PC-3 (cell line): ENCODE measurements around the gene B4GALNT3.

Source experiments
- CTCF ChIP-seq: fragments of 300-600 bp; sonication (generic); conservative IDR thresholded peaks from 2 replicates; pipeline ENCODE4 v1.5.1; 2017; ENCODE audit warnings: antibody characterized with exemption, low read depth, mild to moderate bottlenecking, low read length
- EZH2 ChIP-seq: fragments of 300-600 bp; sonication (generic); IDR thresholded peaks from one replicate; pipeline ENCODE4 v1.6.1; 2017; ENCODE audit warnings: antibody characterized with exemption, mild to moderate bottlenecking, low read length; ENCODE audit not compliant: unreplicated experiment
- EZH2phosphoT487 ChIP-seq: fragments of 300-600 bp; sonication (generic); IDR thresholded peaks from 2 replicates; pipeline ENCODE4 v1.6.1; 2018; ENCODE audit warnings: mild to moderate bottlenecking, antibody characterized with exemption, low read length, borderline replicate concordance

DNA sequence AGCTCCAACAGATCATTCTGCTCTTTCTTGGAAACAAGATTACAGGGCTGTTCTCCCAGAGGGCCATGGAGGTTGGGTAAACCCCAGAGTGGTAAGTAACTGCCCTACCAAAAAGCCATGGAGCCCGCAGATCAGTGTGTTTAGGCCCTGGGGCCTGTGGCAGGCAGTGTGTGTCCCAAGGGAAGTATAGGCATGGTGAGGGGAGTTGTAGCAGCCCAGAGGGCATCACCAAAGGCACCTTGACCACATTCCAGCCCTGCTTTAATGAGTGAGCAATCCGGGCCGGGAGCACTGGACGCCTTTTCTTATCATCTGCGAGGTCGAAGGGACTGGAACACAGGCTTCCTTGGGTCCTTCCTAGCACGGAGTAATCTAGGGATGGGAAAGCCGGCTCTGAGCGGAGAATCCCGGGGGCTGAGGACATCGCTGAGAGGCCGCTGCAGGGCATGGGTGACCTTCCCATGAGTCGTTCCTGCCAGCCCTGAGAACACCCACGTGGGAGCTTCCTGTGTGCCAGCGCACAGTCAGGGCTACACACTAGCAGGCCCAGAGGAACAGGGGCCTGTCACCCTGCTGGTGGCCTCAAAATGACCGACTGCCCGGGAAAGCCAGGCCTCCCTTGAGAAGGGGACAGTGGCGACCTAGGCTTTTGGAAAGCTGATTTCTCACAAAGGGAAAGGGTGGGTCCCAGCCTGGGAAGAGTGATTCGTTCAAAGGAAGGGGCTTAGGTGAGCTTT, 112.2 kb downstream of the B4GALNT3 start:
- TF ChIP-seq EZH2 (no peak), CTCF (no peak), EZH2phosphoT487 (no peak)
